Renal cortex interstitium (tissue), 15 donors: ENCODE results near the gene CDK6. TPM values are rescaled to one million over a fixed set of nuclear protein-coding genes. Genes with fewer than 3 reads are reported as not detected.
"Not testable (repeated sequence)": the region's sequence is repeated elsewhere in the genome, so short reads cannot be mapped to it uniquely, and the experiment has no call there.

Experiments
- DNase-seq, 11 donors: peaks; one replicate each; pipeline ENCODE4 v3.0.0-alpha.2; 2013; ENCODE audit warnings: low read depth in 9 of 11, low spot score in 4 of 11; ENCODE audit errors: extremely low read depth in 1 of 11
- long read RNA-seq, 16 experiments: transcript quantifications; one replicate each; lab custom pipeline, GENCODE V29; 2026
- polyA plus RNA-seq, 3 donors: library from polyadenylated mRNA; unstranded; fragments of 120-200 nt; gene quantifications; one replicate each; pipeline ENCODE4 v1.2.1, GENCODE V29; 2013; ENCODE audit not compliant: insufficient read length in 3 of 3

Gene CDK6
- polyA plus RNA-seq: 10 to 100 TPM; 46.1 to 51.2 (median 46.6) TPM
- long read RNA-seq, donor 1, full-length matches to known transcripts: 3 of 3 reads
- long read RNA-seq, donor 1, partial matches to known transcripts: 0 of 3 reads
- long read RNA-seq, donor 1, other reads (novel, unspliced or antisense): 0 of 3 reads
- long read RNA-seq, donor 2, partial matches to known transcripts: 0 of 1 reads
- long read RNA-seq, donor 2, other reads (novel, unspliced or antisense): 0 of 1 reads
- long read RNA-seq, donor 3, partial matches to known transcripts: 0 of 3 reads
- long read RNA-seq, donor 3, other reads (novel, unspliced or antisense): 0 of 3 reads
- long read RNA-seq, donor 4, full-length matches to known transcripts: 4 of 9 reads
- long read RNA-seq, donor 4, partial matches to known transcripts: 5 of 9 reads
- long read RNA-seq, donor 4, other reads (novel, unspliced or antisense): 0 of 9 reads
- long read RNA-seq, donor 5: 0 reads
- long read RNA-seq, donor 6, full-length matches to known transcripts: 9 of 9 reads
- long read RNA-seq, donor 6, partial matches to known transcripts: 0 of 9 reads
- long read RNA-seq, donor 6, other reads (novel, unspliced or antisense): 0 of 9 reads
- long read RNA-seq, donor 7, partial matches to known transcripts: 0 of 3 reads
- long read RNA-seq, donor 7, other reads (novel, unspliced or antisense): 0 of 3 reads
- long read RNA-seq, donor 8: 0 reads
- long read RNA-seq, donor 9, partial matches to known transcripts: 0 of 1 reads
- long read RNA-seq, donor 9, other reads (novel, unspliced or antisense): 0 of 1 reads
- long read RNA-seq, donor 10, partial matches to known transcripts: 0 of 5 reads
- long read RNA-seq, donor 10, other reads (novel, unspliced or antisense): 0 of 5 reads
- long read RNA-seq, donor 11, full-length matches to known transcripts: 5 of 5 reads
- long read RNA-seq, donor 11, partial matches to known transcripts: 0 of 5 reads
- long read RNA-seq, donor 11, other reads (novel, unspliced or antisense): 0 of 5 reads
- long read RNA-seq, donor 12: 0 reads
- long read RNA-seq, donor 13: 0 reads
- long read RNA-seq, donor 14, partial matches to known transcripts: 0 of 1 reads
- long read RNA-seq, donor 14, other reads (novel, unspliced or antisense): 0 of 1 reads
- long read RNA-seq, donor 15, partial matches to known transcripts: 0 of 4 reads
- long read RNA-seq, donor 15, other reads (novel, unspliced or antisense): 0 of 4 reads
- long read RNA-seq, donor 16, full-length matches to known transcripts: 11 of 20 reads
- long read RNA-seq, donor 16, partial matches to known transcripts: 9 of 20 reads
- long read RNA-seq, donor 16, other reads (novel, unspliced or antisense): 0 of 20 reads

DNA sequence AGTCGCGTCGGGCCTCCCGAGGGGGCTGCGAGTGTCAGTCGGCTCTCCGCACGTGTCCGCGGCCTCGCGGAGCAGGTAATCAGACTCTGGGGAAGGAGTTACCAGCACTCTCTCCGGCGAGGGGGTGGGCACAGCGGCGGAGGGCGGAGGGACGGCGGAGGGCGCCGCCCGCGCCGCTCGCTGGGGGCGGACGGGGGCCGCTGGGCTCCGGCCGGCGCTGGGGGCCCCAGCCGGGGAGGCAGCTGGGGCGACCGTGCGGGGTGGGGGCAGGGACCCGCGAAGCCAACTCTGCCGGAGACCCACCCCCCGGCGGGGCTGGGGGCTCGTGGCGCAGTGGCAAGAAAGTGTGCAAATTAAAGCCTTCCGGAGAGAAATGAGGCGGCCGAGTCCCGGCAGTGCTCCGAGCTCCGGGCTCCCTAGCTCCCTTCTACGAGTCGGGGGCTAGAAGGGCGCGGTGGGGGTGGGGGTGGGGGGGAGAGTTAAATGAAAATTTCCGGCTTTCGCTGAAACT lies at the start of gene CDK6:
CDK6 (minus strand) TSS at position 85 of the 511 bp plus-strand sequence. CDS start 3,250 bp downstream, outside the sequence.
- peak in 8 of 11 donors; percentile 36 to 66 (median 50) for DNase-seq

- DNase-seq: not testable (repeated sequence)
Measured at GRCh38 chr7:92886039-92886438, 49.7 kb upstream of the CDK6 start.

- no peak for DNase-seq
Measured at GRCh38 chr7:92884218-92884617, 47.8 kb upstream of the CDK6 start.

DNA sequence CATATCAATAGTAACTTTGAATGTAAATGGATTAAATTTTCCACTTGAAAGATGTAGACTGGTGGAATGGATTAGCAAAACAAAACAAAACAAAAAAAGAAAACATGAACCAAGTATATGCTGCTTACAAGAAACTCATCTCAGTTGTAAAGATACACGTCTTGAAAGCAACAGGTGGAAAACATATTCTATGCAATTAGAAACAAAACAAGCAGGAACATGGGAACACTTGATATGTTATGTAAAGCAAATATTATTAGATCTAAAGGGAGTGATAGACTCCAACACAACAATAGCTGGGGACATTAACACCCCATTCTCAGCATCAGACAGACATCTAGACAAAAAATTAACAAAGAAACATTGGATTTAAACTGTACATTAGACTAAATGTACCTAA lies 46.4 kb upstream of the CDK6 start:
- DNase-seq: no peak

DNA sequence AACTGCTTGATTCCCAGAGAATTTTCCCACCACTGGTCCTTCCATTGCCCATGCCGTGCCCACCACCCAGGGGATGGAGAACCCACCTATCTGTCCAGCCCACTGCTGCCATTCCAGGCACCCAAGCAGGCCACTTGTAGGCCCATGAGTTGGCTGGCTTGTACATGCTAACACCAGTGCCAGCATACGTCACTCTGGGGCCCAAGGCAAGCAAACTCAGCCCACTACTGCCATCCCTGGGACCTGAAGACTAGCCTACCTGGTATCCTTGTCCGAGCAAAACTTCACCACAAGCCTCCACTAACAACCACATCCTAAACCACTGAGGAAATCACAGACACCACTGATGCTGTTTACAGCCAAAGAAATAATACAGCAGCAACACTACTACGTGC lies 44.7 kb upstream of the CDK6 start:
- DNase-seq: no peak

DNA sequence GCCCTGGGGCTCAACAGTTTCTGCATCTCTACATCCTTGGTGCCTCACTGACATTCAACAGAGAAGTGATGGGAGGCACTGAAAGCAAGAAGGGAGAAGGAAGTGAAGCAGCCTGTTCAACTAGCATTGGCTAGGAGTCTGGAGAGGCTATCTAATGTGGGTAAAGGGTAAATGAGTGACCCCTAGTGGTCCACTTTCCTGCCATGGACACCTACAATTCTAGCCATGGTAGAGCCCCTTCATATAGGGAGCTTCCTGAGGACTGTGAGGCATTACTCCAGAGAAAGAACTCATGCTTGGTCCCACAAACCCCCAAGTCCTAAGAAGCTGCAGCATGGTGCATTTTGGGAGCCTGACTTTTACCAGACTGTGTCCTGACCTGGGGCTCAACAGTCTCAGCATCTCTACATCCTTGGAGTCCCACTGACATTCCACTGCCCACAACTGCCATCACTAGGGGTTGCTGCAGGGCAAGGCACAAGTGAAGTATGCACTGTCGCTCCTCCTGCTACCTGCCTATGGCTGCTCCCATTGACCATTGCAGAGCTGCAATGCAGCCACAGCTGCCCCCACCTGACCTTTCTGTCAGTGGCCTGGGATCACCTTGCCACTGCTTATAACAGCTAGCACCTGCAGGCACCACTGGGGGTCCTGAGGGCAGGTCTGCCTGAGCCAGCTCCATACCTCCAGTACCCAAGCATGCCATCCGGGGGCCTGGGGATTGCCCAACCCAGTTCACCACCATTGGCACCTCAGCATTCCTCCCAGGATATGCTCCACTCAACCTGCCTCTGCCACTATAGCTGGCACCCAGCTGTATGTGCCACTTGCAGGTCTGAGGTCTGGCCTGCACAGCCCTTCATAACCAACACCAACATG lies 44.1 kb upstream of the CDK6 start:
- no peak for DNase-seq

GRCh38 chr7:92877367-92877766 lies 41.0 kb upstream of the CDK6 start:
- no peak for DNase-seq

DNA sequence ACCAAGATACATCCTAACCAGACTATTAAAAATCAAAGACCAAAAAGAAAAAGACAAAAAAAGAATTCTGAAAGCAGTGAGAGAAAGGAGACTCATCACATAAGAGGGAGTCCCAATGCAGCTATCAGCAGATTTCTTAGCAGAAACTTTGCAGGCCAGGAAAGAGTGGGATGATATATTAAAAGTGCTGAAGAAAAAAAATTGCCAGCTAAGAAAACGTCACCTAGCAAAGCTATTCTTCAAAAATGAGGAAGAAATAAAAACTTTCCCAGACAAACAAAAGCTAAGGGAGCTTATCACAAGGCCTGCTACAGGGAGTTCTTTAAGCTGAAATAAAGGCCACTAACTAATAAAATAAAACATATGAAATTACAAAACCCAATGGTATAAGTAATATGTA lies 40.5 kb upstream of the CDK6 start:
- no peak for DNase-seq

- no peak for DNase-seq
Measured at GRCh38 chr7:92875719-92876118, 39.3 kb upstream of the CDK6 start.

- no peak for DNase-seq
Measured at GRCh38 chr7:92875173-92875572, 38.8 kb upstream of the CDK6 start.

DNA sequence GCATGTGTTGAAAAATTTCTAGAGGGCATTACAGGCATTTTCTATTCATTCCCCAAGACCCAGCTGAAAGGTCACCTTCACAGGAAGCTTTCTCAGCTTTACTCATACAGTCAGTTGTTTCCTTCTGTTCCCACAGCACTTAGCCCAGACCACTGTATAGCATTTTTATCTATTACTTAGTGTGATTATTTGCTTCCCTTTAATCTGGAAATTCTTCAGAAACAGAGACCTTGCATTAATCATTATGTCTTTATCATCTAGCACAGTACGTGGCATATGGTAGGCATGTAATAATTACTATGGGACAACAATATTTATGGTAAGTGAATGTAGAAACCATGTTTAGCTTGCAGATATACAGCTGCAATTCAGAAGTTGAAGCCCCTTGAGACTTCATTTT lies 38.2 kb upstream of the CDK6 start:
- no peak for DNase-seq

DNA sequence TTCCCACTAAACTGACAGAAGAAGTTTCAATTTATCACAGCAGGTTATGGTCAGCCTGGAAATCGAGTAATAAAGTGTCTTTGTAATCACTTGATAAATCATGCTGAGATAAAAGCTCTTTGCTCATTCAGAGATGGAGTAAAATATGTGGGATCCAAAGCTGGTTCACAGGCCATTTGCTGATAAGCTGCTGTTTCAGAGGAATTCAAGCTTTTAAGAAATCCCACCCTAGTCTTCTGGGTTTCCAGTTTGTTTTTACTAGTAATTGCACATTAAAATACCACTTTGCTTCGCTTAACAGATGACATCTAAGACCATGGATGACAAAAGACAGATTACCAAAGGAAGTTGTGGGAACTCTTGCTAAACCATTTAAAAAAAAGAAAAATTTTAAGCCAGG lies 37.4 kb upstream of the CDK6 start:
- DNase-seq: peak in 7 of 11 donors; percentile 1 to 21 (median 13)

GRCh38 chr7:92872701-92873100 lies 36.3 kb upstream of the CDK6 start:
- no peak for DNase-seq

DNA sequence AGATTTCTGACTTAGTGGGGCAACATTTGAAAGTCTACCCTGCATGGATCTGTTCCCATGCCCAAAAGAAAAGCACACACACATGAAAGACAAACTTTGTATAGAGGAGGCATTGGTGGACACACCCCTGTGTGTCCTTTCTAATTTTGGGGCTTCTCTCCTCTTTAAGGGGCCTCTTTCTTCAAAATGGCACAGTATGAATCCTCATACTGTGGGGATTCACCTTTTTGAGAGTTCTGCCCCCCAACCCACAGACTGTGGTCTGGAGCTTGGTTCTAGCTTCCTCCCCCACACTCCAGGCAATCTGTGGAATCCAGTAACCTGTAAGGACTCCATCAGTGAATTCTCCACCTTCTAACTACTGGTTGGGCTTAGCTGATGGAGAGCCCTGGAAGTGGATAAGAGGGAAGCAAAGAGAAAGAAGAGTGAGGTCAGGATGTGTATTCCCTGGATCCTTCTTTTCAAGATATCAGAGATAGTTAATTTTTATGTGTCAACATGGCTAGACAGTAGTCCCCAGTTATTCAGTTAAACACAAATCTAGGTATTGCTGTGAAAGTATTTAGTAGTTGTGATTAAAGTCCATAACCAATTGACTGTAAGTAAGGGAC lies 32.4 kb upstream of the CDK6 start:
- no peak for DNase-seq

- DNase-seq: not testable (repeated sequence)
Measured at GRCh38 chr7:92864169-92864568, 27.8 kb upstream of the CDK6 start.

GRCh38 chr7:92856436-92856835 lies 20.1 kb upstream of the CDK6 start:
- no peak for DNase-seq

DNA sequence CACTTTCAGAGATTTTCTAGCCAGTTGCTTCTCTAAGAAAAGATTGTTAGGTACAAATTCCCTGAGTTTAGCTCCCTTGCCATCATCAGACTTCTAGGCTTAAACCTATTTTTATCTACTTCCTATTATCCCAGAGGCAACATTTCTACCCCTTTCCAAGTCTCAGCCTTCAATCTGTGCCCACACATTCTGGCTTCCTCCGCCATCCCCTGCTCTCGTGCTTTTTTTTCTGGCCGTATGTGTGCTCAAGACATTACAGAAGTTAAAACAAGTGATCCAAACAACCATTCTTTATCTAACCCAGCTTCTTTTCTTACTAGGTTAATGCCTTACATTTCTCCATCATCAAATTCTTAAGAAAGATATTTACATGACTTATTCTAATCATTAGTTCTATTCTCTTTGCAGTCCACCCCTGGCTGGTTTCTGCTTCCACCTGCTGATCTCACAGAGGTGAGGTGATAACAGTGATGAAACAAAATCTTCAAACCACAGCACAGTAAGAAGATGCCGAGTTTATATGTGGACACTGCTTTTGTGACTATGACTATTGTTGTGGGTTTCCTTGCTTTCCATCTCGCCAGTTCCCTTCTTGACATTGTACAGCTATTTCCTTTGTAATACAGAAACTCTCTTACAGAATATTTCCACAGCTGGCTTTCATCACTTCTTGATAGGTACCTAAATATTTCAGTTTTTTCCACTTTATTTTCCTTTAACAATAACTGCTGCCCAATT lies 18.3 kb upstream of the CDK6 start:
- no peak for DNase-seq
